Trophoblast cell (in vitro differentiated cells and primary cell): Measurements from ENCODE around the gene MPP3.

Experiments used
- DNase-seq, 2 donors: peaks; one replicate each; pipeline ENCODE4 v3.0.0-alpha.2; 2016
- H2AFZ ChIP-seq: 2 replicates; pipeline ENCODE4 v1.6.1; 2013; ENCODE audit warnings: low read length, moderate library complexity, mild to moderate bottlenecking; ENCODE audit not compliant: insufficient read depth, poor library complexity
- H2AK5ac ChIP-seq: 2 replicates; pipeline ENCODE4 v1.6.1; 2013; ENCODE audit warnings: mild to moderate bottlenecking, low read length
- H2BK120ac ChIP-seq: 2 replicates; pipeline ENCODE4 v1.6.1; 2013; ENCODE audit warnings: low read length, mild to moderate bottlenecking, moderate library complexity; ENCODE audit not compliant: insufficient read depth, poor library complexity
- H2BK12ac ChIP-seq: 2 replicates; pipeline ENCODE4 v1.6.1; 2013; ENCODE audit warnings: mild to moderate bottlenecking, low read length, moderate library complexity
- H2BK5ac ChIP-seq: 2 replicates; pipeline ENCODE4 v1.6.1; 2013; ENCODE audit warnings: low read length, low read depth, moderate library complexity, mild to moderate bottlenecking; ENCODE audit not compliant: poor library complexity
- H3K14ac ChIP-seq: 2 replicates; pipeline ENCODE4 v1.6.1; 2013; ENCODE audit warnings: mild to moderate bottlenecking, low read length
- H3K18ac ChIP-seq: 2 replicates; pipeline ENCODE4 v1.6.1; 2013; ENCODE audit warnings: mild to moderate bottlenecking, low read length
- H3K23ac ChIP-seq: 2 replicates; pipeline ENCODE4 v1.6.1; 2013; ENCODE audit warnings: low read length
- H3K27ac ChIP-seq: 2 replicates; pipeline ENCODE4 v1.5.1; 2013; ENCODE audit warnings: low read depth, mild to moderate bottlenecking, inconsistent platforms, low read length, moderate library complexity
- H3K27me3 ChIP-seq: 2 replicates; pipeline ENCODE4 v1.6.1; 2013; ENCODE audit warnings: inconsistent platforms, mild to moderate bottlenecking, low read length, moderate library complexity; ENCODE audit not compliant: insufficient read depth
- H3K36me3 ChIP-seq, 2 experiments: 1 replicate in 1 of 2; 2 replicates in 1 of 2; pipeline ENCODE4 v1.6.1; 2013; ENCODE audit warnings: low read length in 2 of 2, mild to moderate bottlenecking in 2 of 2, moderate library complexity in 1 of 2; ENCODE audit not compliant: insufficient read depth in 2 of 2, control insufficient read depth in 1 of 2
- H3K4ac ChIP-seq: 2 replicates; pipeline ENCODE4 v1.6.1; 2013; ENCODE audit warnings: low read depth, mild to moderate bottlenecking, low read length, moderate library complexity
- H3K4me1 ChIP-seq, 2 experiments: 1 replicate in 1 of 2; 2 replicates in 1 of 2; pipeline ENCODE4 v1.6.1; 2013; ENCODE audit warnings: low read length in 2 of 2, mild to moderate bottlenecking in 2 of 2, moderate library complexity in 1 of 2; ENCODE audit not compliant: insufficient read depth in 2 of 2, control insufficient read depth in 1 of 2
- H3K4me2 ChIP-seq: 2 replicates; pipeline ENCODE4 v1.6.1; 2013; ENCODE audit warnings: inconsistent platforms, mild to moderate bottlenecking, low read length, moderate library complexity
- H3K4me3 ChIP-seq: 2 replicates; pipeline ENCODE4 v1.5.1; 2013; ENCODE audit warnings: mild to moderate bottlenecking, low read depth, low read length, inconsistent platforms
- H3K79me1 ChIP-seq: one replicate; pipeline ENCODE4 v1.6.1; 2013; ENCODE audit warnings: low read length
- H3K79me2 ChIP-seq: 2 replicates; pipeline ENCODE4 v1.6.1; 2013; ENCODE audit warnings: low read length, mild to moderate bottlenecking; ENCODE audit not compliant: control insufficient read depth, insufficient read depth, poor library complexity
- H3K9ac ChIP-seq: 2 replicates; pipeline ENCODE4 v1.6.1; 2013; ENCODE audit warnings: mild to moderate bottlenecking, low read length
- H3K9me3 ChIP-seq: 2 replicates; pipeline ENCODE4 v1.6.1; 2013; ENCODE audit warnings: low read depth, mild to moderate bottlenecking, control low read depth, inconsistent platforms, low read length; ENCODE audit not compliant: insufficient read depth
- H4K12ac ChIP-seq: 2 replicates; pipeline ENCODE4 v1.6.1; 2013; ENCODE audit warnings: low read depth, mild to moderate bottlenecking, low read length, moderate library complexity
- H4K8ac ChIP-seq: 2 replicates; pipeline ENCODE4 v1.6.1; 2013; ENCODE audit warnings: low read depth, mild to moderate bottlenecking, low read length, moderate library complexity
- H4K91ac ChIP-seq: one replicate; pipeline ENCODE4 v1.6.1; 2013; ENCODE audit warnings: low read depth, mild to moderate bottlenecking, low read length, moderate library complexity
- WGBS: extraction: QIAGEN DNeasy Blood & Tissue Kit; methylation state at CpG from one replicate; pipeline ENCODE4 v1.1.7; 2013; ENCODE audit warnings: missing lambda C conversion rate; ENCODE audit not compliant: insufficient read length, insufficient coverage; ENCODE audit errors: extremely low coverage; 5-methylcytosine and 5-hydroxymethylcytosine counted together

Gene MPP3

GRCh38 chr17:43755389-43755875 lies 77.5 kb downstream of the MPP3 start:
- Histone ChIP-seq H2BK12ac (no peak overlapping the region), H4K12ac (no peak overlapping the region), H3K27me3 (peaks cover 21% of the 10 kb centered on the region), H3K4ac (no peak overlapping the region), H3K23ac (no peak overlapping the region), H3K14ac (no peak overlapping the region), H4K8ac (no peak overlapping the region), H3K36me3 (no peaks in the 10 kb centered on the region), H3K9ac (no peak overlapping the region), H2BK120ac (no peak overlapping the region), H2AK5ac (no peak overlapping the region), H3K79me1 (no peaks in the 10 kb centered on the region), H3K27ac (no peak overlapping the region), H2BK5ac (no peak overlapping the region), H2AFZ (peak overlapping the region; percentile 60), H3K4me1 (peaks cover 6 to 8% of the 10 kb centered on the region in 2 experiments), H3K18ac (no peak overlapping the region), H3K4me2 (peak overlapping the region; percentile 64), H4K91ac (no peak overlapping the region), H3K79me2 (no peaks in the 10 kb centered on the region), H3K4me3 (peak overlapping the region; percentile 16), H3K9me3 (no peaks in the 10 kb centered on the region)
- DNase-seq: peak in 1 of 2 donors; percentile 26
- WGBS: no CpG with 5 or more reads among the region's 60 CpGs

GRCh38 chr17:43754947-43755346 lies 78.0 kb downstream of the MPP3 start:
- H4K91ac ChIP-seq: no peak overlapping the region
- H2AK5ac ChIP-seq: no peak overlapping the region
- H3K14ac ChIP-seq: no peak overlapping the region
- H4K8ac ChIP-seq: no peak overlapping the region
- H3K36me3 ChIP-seq: no peaks in the 10 kb centered on the region
- no peak overlapping the region for H3K27ac ChIP-seq
- no peaks in the 10 kb centered on the region for H3K79me2 ChIP-seq
- H3K4ac ChIP-seq: no peak overlapping the region
- no peak overlapping the region for H3K4me3 ChIP-seq
- WGBS: no CpG with 5 or more reads among the region's 21 CpGs
- H3K18ac ChIP-seq: no peak overlapping the region
- no peak overlapping the region for H2BK5ac ChIP-seq
- H3K27me3 ChIP-seq: peaks cover 21% of the 10 kb centered on the region
- DNase-seq: no peak
- no peak overlapping the region for H3K9ac ChIP-seq
- no peak overlapping the region for H2BK12ac ChIP-seq
- no peak overlapping the region for H2BK120ac ChIP-seq
- no peaks in the 10 kb centered on the region for H3K79me1 ChIP-seq
- H3K4me1 ChIP-seq: peaks cover 6 to 8% of the 10 kb centered on the region in 2 experiments
- no peak overlapping the region for H2AFZ ChIP-seq
- H3K9me3 ChIP-seq: no peaks in the 10 kb centered on the region
- no peak overlapping the region for H3K23ac ChIP-seq
- H3K4me2 ChIP-seq: peak overlapping the region; percentile 64
- no peak overlapping the region for H4K12ac ChIP-seq

DNA sequence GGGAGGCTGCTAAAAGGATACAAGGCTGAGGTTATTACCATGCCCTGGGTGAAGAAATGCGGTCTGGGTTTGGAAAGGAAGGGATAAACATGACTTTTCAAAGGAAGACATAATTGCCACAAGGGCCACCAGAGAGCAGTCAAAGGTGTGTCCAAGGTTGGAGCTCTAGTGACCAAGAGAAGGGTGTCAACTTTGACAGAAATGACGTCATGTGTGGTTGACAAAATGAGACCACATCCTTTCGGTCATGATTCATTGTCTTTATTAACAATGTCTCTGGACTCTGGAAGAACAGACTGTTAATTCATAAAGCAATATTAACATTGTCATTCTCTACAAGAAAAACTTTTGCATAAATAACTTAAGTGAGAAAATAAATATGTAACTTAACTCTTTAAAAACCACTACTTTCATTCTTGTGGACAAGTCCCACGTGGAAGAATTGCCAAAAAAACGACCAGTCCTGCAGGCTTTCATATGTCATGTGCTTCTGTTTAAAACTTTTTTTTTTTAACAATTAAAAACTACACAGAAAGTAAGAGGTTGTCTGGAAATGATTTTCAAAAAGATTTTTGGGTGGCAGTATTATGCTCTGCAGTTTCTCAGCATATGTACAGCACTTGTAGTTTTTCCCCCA lies 79.3 kb downstream of the MPP3 start:
- Histone ChIP-seq H2BK12ac (no peak overlapping the region), H2AFZ (no peak overlapping the region), H3K27ac (no peak overlapping the region), H3K4me1 (peaks cover 6 to 8% of the 10 kb centered on the region in 2 experiments), H3K36me3 (no peaks in the 10 kb centered on the region), H3K23ac (no peak overlapping the region), H3K4me2 (no peak overlapping the region), H3K27me3 (peaks cover 21% of the 10 kb centered on the region), H3K9ac (no peak overlapping the region), H3K18ac (no peak overlapping the region), H2BK120ac (no peak overlapping the region), H2BK5ac (no peak overlapping the region), H3K79me1 (no peaks in the 10 kb centered on the region), H3K14ac (no peak overlapping the region), H3K4me3 (no peak overlapping the region), H2AK5ac (no peak overlapping the region), H4K8ac (no peak overlapping the region), H3K9me3 (no peaks in the 10 kb centered on the region), H4K12ac (no peak overlapping the region), H3K79me2 (no peaks in the 10 kb centered on the region), H3K4ac (no peak overlapping the region), H4K91ac (no peak overlapping the region)
- DNase-seq: no peak
- WGBS: no CpG with 5 or more reads among the region's 5 CpGs
